T follicular helper cell (primary cell): ENCODE results near the gene SPAG9.
A peak's percentile ranks its signal among the peaks of the same experiment; 100 is the strongest.

Source experiments
- DNase-seq: peaks from one replicate; pipeline ENCODE4 v3.0.0-alpha.2; 2020; ENCODE audit warnings: low read depth
- total RNA-seq, 2 experiments: gene quantifications; one replicate each; lab custom pipeline; 2026; lab: John Stamatoyannopoulos, UW

The SPAG9 gene
- total RNA-seq: 184 to 196 reads per million in 2 experiments

GRCh38 chr17:51120739-51121619, at the start of gene SPAG9:
Gene SPAG9 (minus strand): TSS chr17:51120868. CDS start chr17:51120656, 212 bp downstream.
- DNase-seq: peak; percentile 86

GRCh38 chr17:51169340-51169739, 48.7 kb upstream of the SPAG9 start:
- no peak for DNase-seq

GRCh38 chr17:51166987-51167931, 46.6 kb upstream of the SPAG9 start:
- peak; percentile 44 for DNase-seq

- peak; percentile 31 for DNase-seq
Observed at GRCh38 chr17:51166198-51166986, 45.7 kb upstream of the SPAG9 start, which contains the start of gene NME2. Gene NME2 (plus strand): TSS chr17:51166411. CDS start chr17:51166831, 420 bp downstream.

- peak; percentile 3 for DNase-seq
Observed at GRCh38 chr17:51165680-51166197, 45.1 kb upstream of the SPAG9 start.

- no peak for DNase-seq
Observed at GRCh38 chr17:51164911-51165679, 44.4 kb upstream of the SPAG9 start.

- DNase-seq: no peak
Observed at GRCh38 chr17:51161541-51161940, 40.9 kb upstream of the SPAG9 start.

- no peak for DNase-seq
Observed at GRCh38 chr17:51159604-51160003, 38.9 kb upstream of the SPAG9 start.

GRCh38 chr17:51155416-51155815, 34.7 kb upstream of the SPAG9 start:
- no peak for DNase-seq

GRCh38 chr17:51154176-51154575, 33.5 kb upstream of the SPAG9 start:
- DNase-seq: no peak

GRCh38 chr17:51153210-51154072, 32.8 kb upstream of the SPAG9 start, which contains the start of gene NME1:
Gene NME1 (plus strand): TSS chr17:51153559. CDS start chr17:51155655, 2,096 bp downstream.
- DNase-seq: peak; percentile 93

GRCh38 chr17:51152766-51153209, 32.1 kb upstream of the SPAG9 start:
- no peak for DNase-seq

GRCh38 chr17:51150932-51151331, 30.3 kb upstream of the SPAG9 start:
- DNase-seq: no peak

- DNase-seq: no peak
Observed at GRCh38 chr17:51149163-51149562, 28.5 kb upstream of the SPAG9 start.

- no peak for DNase-seq
Observed at GRCh38 chr17:51147650-51148049, 27.0 kb upstream of the SPAG9 start.

- DNase-seq: no peak
Observed at GRCh38 chr17:51144266-51145022, 23.8 kb upstream of the SPAG9 start.

GRCh38 chr17:51142597-51142996, 21.9 kb upstream of the SPAG9 start:
- no peak for DNase-seq

GRCh38 chr17:51135956-51136355, 15.3 kb upstream of the SPAG9 start:
- no peak for DNase-seq

- DNase-seq: no peak
Observed at GRCh38 chr17:51133365-51133764, 12.7 kb upstream of the SPAG9 start.
